HepG2 (cell line): ENCODE data around the gene BPIFB6. TPM values are rescaled to one million over a fixed set of nuclear protein-coding genes. Genes with fewer than 3 reads are reported as not detected.

Experiments
- ATAD3A ChIP-seq: sonication (generic); formaldehyde crosslinking; IDR thresholded peaks from 2 replicates; pipeline ENCODE4 v1.4.0; 2020; ENCODE audit warnings: missing genetic modification reagents
- CSRNP1 ChIP-seq: sonication (generic); formaldehyde crosslinking; IDR thresholded peaks from 2 replicates; pipeline ENCODE4 v1.8.1; 2023; ENCODE audit warnings: mild to moderate bottlenecking, missing genetic modification reagents
- ELF4 ChIP-seq: sonication (generic); formaldehyde crosslinking; IDR thresholded peaks from 2 replicates; pipeline ENCODE4 v1.5.0; 2020; ENCODE audit warnings: missing genetic modification reagents, mild to moderate bottlenecking, moderate library complexity, borderline replicate concordance
- FOXO1 ChIP-seq: sonication (generic); formaldehyde crosslinking; IDR thresholded peaks from 2 replicates; pipeline ENCODE4 v1.4.0; 2020; ENCODE audit warnings: missing genetic modification reagents
- GLI4 ChIP-seq: sonication (generic); formaldehyde crosslinking; IDR thresholded peaks from 2 replicates; pipeline ENCODE4 v1.5.1; 2020; ENCODE audit warnings: missing genetic modification reagents, mild to moderate bottlenecking, moderate library complexity, borderline replicate concordance
- HMGA1 ChIP-seq: sonication (generic); formaldehyde crosslinking; conservative IDR thresholded peaks from 2 replicates; pipeline ENCODE4 v1.4.0; 2020; ENCODE audit warnings: missing genetic modification reagents
- JARID2 ChIP-seq: sonication (generic); formaldehyde crosslinking; IDR thresholded peaks from 2 replicates; pipeline ENCODE4 v1.8.1; 2023; ENCODE audit warnings: missing genetic modification reagents, inconsistent platforms; ENCODE audit not compliant: insufficient replicate concordance
- KLF16 ChIP-seq, 2 experiments: sonication (generic) in 1 of 2; formaldehyde crosslinking in 1 of 2; IDR thresholded peaks; 2 replicates each; pipeline versions ENCODE4 v1.6.1 to v1.8.0; 2016 to 2023; ENCODE audit warnings: missing genetic modification reagents in 2 of 2, missing compliant biosample characterization in 1 of 2
- NR0B2 ChIP-seq: sonication (generic); formaldehyde crosslinking; IDR thresholded peaks from 2 replicates; pipeline ENCODE4 v1.4.0; 2020; ENCODE audit warnings: mild to moderate bottlenecking, missing genetic modification reagents
- SETDB1 ChIP-seq: sonication (generic); formaldehyde crosslinking; IDR thresholded peaks from 2 replicates; pipeline ENCODE4 v1.5.1; 2020; ENCODE audit warnings: missing genetic modification reagents, mild to moderate bottlenecking, borderline replicate concordance
- SNAPC2 ChIP-seq: sonication (generic); formaldehyde crosslinking; IDR thresholded peaks from 2 replicates; pipeline ENCODE4 v1.8.1; 2022; ENCODE audit warnings: mild to moderate bottlenecking, missing genetic modification reagents
- WIZ ChIP-seq: sonication (generic); formaldehyde crosslinking; IDR thresholded peaks from 2 replicates; pipeline ENCODE4 v1.5.1; 2020; ENCODE audit warnings: mild to moderate bottlenecking, missing genetic modification reagents
- ZBTB7B ChIP-seq: sonication (generic); formaldehyde crosslinking; IDR thresholded peaks from 2 replicates; pipeline ENCODE4 v1.4.0; 2020; ENCODE audit warnings: missing genetic modification reagents
- ZEB1 ChIP-seq: IDR thresholded peaks from 2 replicates; pipeline ENCODE4 v1.6.1; 2012; ENCODE audit warnings: mild to moderate bottlenecking, low read depth, inconsistent platforms; ENCODE audit not compliant: insufficient replicate concordance
- ZFP36L1 ChIP-seq: sonication (generic); formaldehyde crosslinking; IDR thresholded peaks from 2 replicates; pipeline ENCODE4 v1.8.0; 2022; ENCODE audit warnings: mild to moderate bottlenecking, missing genetic modification reagents, moderate library complexity
- ZNF20 ChIP-seq: sonication (generic); formaldehyde crosslinking; IDR thresholded peaks from 2 replicates; pipeline ENCODE4 v1.4.0; 2020; ENCODE audit warnings: mild to moderate bottlenecking, moderate library complexity, missing genetic modification reagents
- ZNF205 ChIP-seq: IDR thresholded peaks from 2 replicates; pipeline ENCODE4 v1.6.1; 2018; ENCODE audit warnings: missing biosample characterization, missing genetic modification reagents
- ZNF264 ChIP-seq: sonication (generic); formaldehyde crosslinking; IDR thresholded peaks from 2 replicates; pipeline ENCODE4 v1.4.0; 2020; ENCODE audit warnings: missing genetic modification reagents
- ZNF33A ChIP-seq: sonication (generic); formaldehyde crosslinking; IDR thresholded peaks from 2 replicates; pipeline ENCODE4 v1.5.1; 2020; ENCODE audit warnings: missing genetic modification reagents, mild to moderate bottlenecking, moderate library complexity, borderline replicate concordance
- ZNF614 ChIP-seq: IDR thresholded peaks from 2 replicates; pipeline ENCODE4 v1.6.1; 2018; ENCODE audit warnings: missing biosample characterization, missing genetic modification reagents, inconsistent platforms, borderline replicate concordance
- polyA plus RNA-seq, 8 experiments: library from polyadenylated mRNA; depleted of rRNA in 3 of 8; stranded (reverse) in 7 of 8; unstranded in 1 of 8; fragments of >200 nt; fragmentation: Illumina TruSeq in 4 of 8; extraction: Trizol in 4 of 8; gene quantifications; 2 replicates each; pipeline versions ENCODE4 v1.2.1 to v1.2.3, GENCODE V29; 2011 to 2016; ENCODE audit warnings: low read depth in 4 of 8, missing spikeins in 1 of 8, mixed read lengths in 1 of 8; ENCODE audit not compliant: insufficient read depth in 1 of 8
- total RNA-seq, 5 experiments: library from RNA; depleted of rRNA; stranded (reverse); fragments of >200 nt; fragmentation: Illumina TruSeq; extraction: Trizol; gene quantifications; 2 replicates each; pipeline ENCODE4 v1.2.3, GENCODE V29; 2016; ENCODE audit warnings: low read depth in 1 of 5
- TF ChIP-seq, protein P1 (sequence below): sonication (generic); formaldehyde crosslinking; conservative IDR thresholded peaks from 2 replicates; pipeline ENCODE4 v1.5.0; 2020; ENCODE audit warnings: missing genetic modification reagents
- TF ChIP-seq, protein P2 (sequence below): sonication (generic); formaldehyde crosslinking; IDR thresholded peaks from 2 replicates; pipeline ENCODE4; 2020; ENCODE audit warnings: missing genetic modification reagents, mild to moderate bottlenecking, borderline replicate concordance

Gene BPIFB6
- total and polyA plus RNA-seq, 2 of the 13 experiments (the other 11 are each of a cell fraction or from before 2014, with no cell fraction given) = 0.13 to 1.7 TPM

DNA sequence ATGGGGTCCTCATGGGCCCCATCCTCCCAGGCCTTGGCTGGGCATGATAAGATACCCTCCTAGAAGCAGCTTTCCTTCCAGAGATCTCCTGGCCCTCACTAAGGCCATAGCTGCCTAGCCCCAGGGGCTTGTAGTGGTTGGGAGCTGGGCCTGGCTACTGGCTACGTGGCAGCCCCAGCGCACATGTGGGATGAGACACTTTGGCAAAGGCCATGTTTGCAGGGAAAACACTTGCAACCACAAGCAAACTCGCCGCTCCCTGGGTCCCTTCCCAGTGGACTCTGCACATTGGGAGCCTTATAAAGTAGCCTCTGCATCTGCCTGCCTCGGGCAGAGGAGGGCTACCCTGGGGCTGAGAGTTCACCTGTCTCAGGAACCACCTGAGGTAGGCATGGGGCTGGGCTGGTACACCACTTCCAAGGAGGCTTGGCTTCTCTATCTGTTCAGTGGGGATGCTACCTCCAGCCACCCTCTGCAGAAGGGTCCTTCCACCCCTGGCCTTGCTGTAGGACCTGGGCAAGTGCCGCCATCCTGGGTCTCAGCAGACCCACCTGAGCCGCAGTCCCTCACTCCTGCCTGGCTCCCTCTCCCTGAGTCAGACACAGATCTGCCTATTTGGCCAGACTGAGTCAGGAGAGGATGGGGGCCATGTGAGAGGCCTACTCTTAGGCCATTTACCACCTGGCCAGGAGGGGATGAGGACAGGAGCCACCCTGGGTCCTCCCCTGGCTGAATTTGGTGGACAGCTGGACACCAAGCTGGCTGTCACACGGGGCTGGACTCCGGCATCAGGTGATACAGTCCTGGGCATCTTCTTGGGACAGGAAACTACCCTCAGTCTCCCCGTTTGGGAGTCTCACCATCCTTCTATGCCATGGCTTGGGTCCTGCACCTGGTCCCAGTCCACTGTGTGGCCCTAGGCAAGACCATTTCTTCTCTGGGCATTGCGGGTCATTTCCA is 23.8 kb upstream of the BPIFB6 start, which contains the start of gene BPIFB2 (continued):
- no peak for TF ChIP-seq ZNF20 (CRISPR knock-in tag)
- TF ChIP-seq HMGA1 (CRISPR knock-in tag) = no peak
- 0 out of 2 replicates have a peak, but pooled peaks have one; percentile 56 for TF ChIP-seq ELF4 (CRISPR knock-in tag)
- peak; percentile 96 for TF ChIP-seq ZNF614 (CRISPR knock-in tag)
- TF ChIP-seq, protein P1, sequence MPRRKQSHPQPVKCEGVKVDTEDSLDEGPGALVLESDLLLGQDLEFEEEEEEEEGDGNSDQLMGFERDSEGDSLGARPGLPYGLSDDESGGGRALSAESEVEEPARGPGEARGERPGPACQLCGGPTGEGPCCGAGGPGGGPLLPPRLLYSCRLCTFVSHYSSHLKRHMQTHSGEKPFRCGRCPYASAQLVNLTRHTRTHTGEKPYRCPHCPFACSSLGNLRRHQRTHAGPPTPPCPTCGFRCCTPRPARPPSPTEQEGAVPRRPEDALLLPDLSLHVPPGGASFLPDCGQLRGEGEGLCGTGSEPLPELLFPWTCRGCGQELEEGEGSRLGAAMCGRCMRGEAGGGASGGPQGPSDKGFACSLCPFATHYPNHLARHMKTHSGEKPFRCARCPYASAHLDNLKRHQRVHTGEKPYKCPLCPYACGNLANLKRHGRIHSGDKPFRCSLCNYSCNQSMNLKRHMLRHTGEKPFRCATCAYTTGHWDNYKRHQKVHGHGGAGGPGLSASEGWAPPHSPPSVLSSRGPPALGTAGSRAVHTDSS = peak; percentile 80; the same call in 1 of the 2 replicates
- TF ChIP-seq SETDB1 = 0 out of 2 replicates have a peak, but pooled peaks have one; percentile 79
- TF ChIP-seq ATAD3A (CRISPR knock-in tag) = 0 out of 2 replicates have a peak, but pooled peaks have one; percentile 65
- peak; percentile 91 for TF ChIP-seq FOXO1 (CRISPR knock-in tag)
- TF ChIP-seq, protein P2, sequence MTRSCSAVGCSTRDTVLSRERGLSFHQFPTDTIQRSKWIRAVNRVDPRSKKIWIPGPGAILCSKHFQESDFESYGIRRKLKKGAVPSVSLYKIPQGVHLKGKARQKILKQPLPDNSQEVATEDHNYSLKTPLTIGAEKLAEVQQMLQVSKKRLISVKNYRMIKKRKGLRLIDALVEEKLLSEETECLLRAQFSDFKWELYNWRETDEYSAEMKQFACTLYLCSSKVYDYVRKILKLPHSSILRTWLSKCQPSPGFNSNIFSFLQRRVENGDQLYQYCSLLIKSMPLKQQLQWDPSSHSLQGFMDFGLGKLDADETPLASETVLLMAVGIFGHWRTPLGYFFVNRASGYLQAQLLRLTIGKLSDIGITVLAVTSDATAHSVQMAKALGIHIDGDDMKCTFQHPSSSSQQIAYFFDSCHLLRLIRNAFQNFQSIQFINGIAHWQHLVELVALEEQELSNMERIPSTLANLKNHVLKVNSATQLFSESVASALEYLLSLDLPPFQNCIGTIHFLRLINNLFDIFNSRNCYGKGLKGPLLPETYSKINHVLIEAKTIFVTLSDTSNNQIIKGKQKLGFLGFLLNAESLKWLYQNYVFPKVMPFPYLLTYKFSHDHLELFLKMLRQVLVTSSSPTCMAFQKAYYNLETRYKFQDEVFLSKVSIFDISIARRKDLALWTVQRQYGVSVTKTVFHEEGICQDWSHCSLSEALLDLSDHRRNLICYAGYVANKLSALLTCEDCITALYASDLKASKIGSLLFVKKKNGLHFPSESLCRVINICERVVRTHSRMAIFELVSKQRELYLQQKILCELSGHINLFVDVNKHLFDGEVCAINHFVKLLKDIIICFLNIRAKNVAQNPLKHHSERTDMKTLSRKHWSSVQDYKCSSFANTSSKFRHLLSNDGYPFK (CRISPR knock-in tag) = peak; percentile 87
- TF ChIP-seq ZNF264 = peak; percentile 86
- TF ChIP-seq GLI4 (CRISPR knock-in tag) = no peak; the same call in none of the 2 replicates
- TF ChIP-seq ZBTB7B (CRISPR knock-in tag) = peak; percentile 96; the same call in 1 of the 2 replicates
- no peak for TF ChIP-seq ZNF33A (CRISPR knock-in tag)
- TF ChIP-seq ZFP36L1 (CRISPR knock-in tag) = no peak
- TF ChIP-seq WIZ (CRISPR knock-in tag) = peak; percentile 92; the same call in 1 of the 2 replicates
- peak; percentile 86 for TF ChIP-seq SNAPC2 (CRISPR knock-in tag)
- peak; percentile 90 for TF ChIP-seq JARID2 (CRISPR knock-in tag)
- TF ChIP-seq CSRNP1 (CRISPR knock-in tag) = peak; percentile 84; the same call in 1 of the 2 replicates
- TF ChIP-seq KLF16 (CRISPR knock-in tag; IDR thresholded peaks at IDR 0.05) = peak in 1 of 2 experiments; percentile 68; a peak in 2 of 4 replicates
- no peak; the same call in none of the 2 replicates for TF ChIP-seq NR0B2
- TF ChIP-seq ZNF205 (CRISPR knock-in tag) = peak; percentile 45; the same call in 1 of the 2 replicates
- TF ChIP-seq ZEB1 = peak; percentile 93
